T-cell (primary cell): ENCODE results near the gene SLC27A3. TPM values are rescaled to one million over a fixed set of nuclear protein-coding genes. Genes with fewer than 3 reads are reported as not detected.
A peak's percentile ranks its signal among the peaks of the same experiment; 100 is the strongest.

ENCODE experiments used
- ATAC-seq, 4 experiments: fragments of 200-7000 bp in 3 of 4; fragments of 150-1000 bp in 1 of 4; cut with Tn5 transposase; replicated peaks in 1 of 4; 1 replicate in 3 of 4; 2 replicates in 1 of 4; pipeline ENCODE4 v1.10.0; 2021; ENCODE audit warnings: moderate library complexity in 3 of 4, mild to moderate bottlenecking in 2 of 4, moderate number of reproducible peaks in 1 of 4
- CTCF ChIA-PET, 2 donors: fragments of 300-600 bp; sonication (Branson Sonifier 250); formaldehyde crosslinking; loops; one replicate each; lab custom pipeline; 2022; ENCODE audit warnings: antibody characterized with exemption in 2 of 2; lab: Charles Lee
- POLR2A ChIA-PET, 2 donors: fragments of 300-600 bp; sonication (Branson Sonifier 250); formaldehyde crosslinking; loops; one replicate each; lab custom pipeline; 2022; ENCODE audit warnings: antibody characterized with exemption in 2 of 2; lab: Charles Lee
- DNase-seq, 35 experiments: peaks; one replicate each; pipeline versions ENCODE4 v3.0.0 to v3.0.0-alpha.2; 2013 to 2023
- H3K27ac ChIP-seq: one replicate; pipeline ENCODE4 v1.5.1; 2013; ENCODE audit warnings: low read length
- H3K27me3 ChIP-seq, 2 experiments: replicated peaks in 1 of 2; 1 replicate in 1 of 2; 2 replicates in 1 of 2; pipeline versions ENCODE4 v1.6.1 to v1.7.0; 2013; ENCODE audit warnings: low read length in 1 of 2, mixed read lengths in 1 of 2; ENCODE audit not compliant: control insufficient read depth in 2 of 2, insufficient read depth in 2 of 2; ENCODE audit errors: extremely low read depth in 1 of 2
- H3K36me3 ChIP-seq, 2 donors: 1 replicate in 1 of 2; 2 replicates in 1 of 2; pipeline versions ENCODE4 v1.6.1 to v1.7.0; 2013; ENCODE audit warnings: low read length in 1 of 2; ENCODE audit not compliant: control insufficient read depth in 2 of 2, insufficient read depth in 1 of 2; ENCODE audit errors: extremely low read depth in 1 of 2
- H3K4me1 ChIP-seq, 2 experiments: 1 replicate in 1 of 2; 2 replicates in 1 of 2; pipeline versions ENCODE4 v1.6.1 to v1.7.0; 2013; ENCODE audit warnings: low read length in 2 of 2, mixed read lengths in 1 of 2; ENCODE audit not compliant: insufficient read depth in 2 of 2, control insufficient read depth in 1 of 2; ENCODE audit errors: extremely low read depth in 1 of 2
- H3K4me3 ChIP-seq, 2 donors: 1 replicate in 1 of 2; 2 replicates in 1 of 2; pipeline versions ENCODE4 v1.5.1 to v1.7.0; 2013; ENCODE audit warnings: mild to moderate bottlenecking in 2 of 2, low read length in 1 of 2, moderate library complexity in 1 of 2; ENCODE audit not compliant: control insufficient read depth in 1 of 2; ENCODE audit errors: extremely low read depth in 1 of 2
- H3K9me3 ChIP-seq: 2 replicates; pipeline ENCODE4 v1.7.0; 2013
- H3K27ac Mint-ChIP-seq, 2 donors: one replicate each; pipeline ENCODE4 v1.8.0; 2020 to 2021; ENCODE audit warnings: mild to moderate bottlenecking in 2 of 2, mixed read lengths in 2 of 2
- H3K27me3 Mint-ChIP-seq, 2 donors: one replicate each; pipeline ENCODE4 v1.8.0; 2021 to 2022; ENCODE audit warnings: mixed read lengths in 2 of 2
- H3K36me3 Mint-ChIP-seq: one replicate; pipeline ENCODE4 v1.8.0; 2021; ENCODE audit warnings: mixed read lengths
- H3K4me1 Mint-ChIP-seq, 3 donors: one replicate each; pipeline ENCODE4 v1.8.0; 2020 to 2022; ENCODE audit warnings: mixed read lengths in 3 of 3, mild to moderate bottlenecking in 1 of 3
- H3K4me3 Mint-ChIP-seq, 3 donors: one replicate each; pipeline ENCODE4 v1.8.0; 2020 to 2022; ENCODE audit warnings: mild to moderate bottlenecking in 3 of 3, mixed read lengths in 3 of 3, moderate library complexity in 3 of 3
- H3K9me3 Mint-ChIP-seq, 3 donors: one replicate each; pipeline ENCODE4 v1.8.0; 2020 to 2022; ENCODE audit warnings: mixed read lengths in 3 of 3
- WGBS: methylation state at CpG from one replicate; pipeline ENCODE4 v1.1.5; 2013; ENCODE audit warnings: missing lambda C conversion rate; ENCODE audit not compliant: insufficient coverage; 5-methylcytosine and 5-hydroxymethylcytosine counted together
- total RNA-seq, 35 experiments: library from RNA in 6 of 35; stranded (reverse) in 6 of 35; fragments of 120-200 nt in 1 of 35; gene quantifications; one replicate each; pipeline versions ENCODE4 v1.2.1 to v1.2.4 and lab custom pipeline; 2013 to 2026

SLC27A3 gene
- total RNA-seq, 5 donors from 2014 or later (not counting 1 experiment from before 2014, with no cell fraction given), result 11.0 to 24.5 (median 18.9) TPM

DNA sequence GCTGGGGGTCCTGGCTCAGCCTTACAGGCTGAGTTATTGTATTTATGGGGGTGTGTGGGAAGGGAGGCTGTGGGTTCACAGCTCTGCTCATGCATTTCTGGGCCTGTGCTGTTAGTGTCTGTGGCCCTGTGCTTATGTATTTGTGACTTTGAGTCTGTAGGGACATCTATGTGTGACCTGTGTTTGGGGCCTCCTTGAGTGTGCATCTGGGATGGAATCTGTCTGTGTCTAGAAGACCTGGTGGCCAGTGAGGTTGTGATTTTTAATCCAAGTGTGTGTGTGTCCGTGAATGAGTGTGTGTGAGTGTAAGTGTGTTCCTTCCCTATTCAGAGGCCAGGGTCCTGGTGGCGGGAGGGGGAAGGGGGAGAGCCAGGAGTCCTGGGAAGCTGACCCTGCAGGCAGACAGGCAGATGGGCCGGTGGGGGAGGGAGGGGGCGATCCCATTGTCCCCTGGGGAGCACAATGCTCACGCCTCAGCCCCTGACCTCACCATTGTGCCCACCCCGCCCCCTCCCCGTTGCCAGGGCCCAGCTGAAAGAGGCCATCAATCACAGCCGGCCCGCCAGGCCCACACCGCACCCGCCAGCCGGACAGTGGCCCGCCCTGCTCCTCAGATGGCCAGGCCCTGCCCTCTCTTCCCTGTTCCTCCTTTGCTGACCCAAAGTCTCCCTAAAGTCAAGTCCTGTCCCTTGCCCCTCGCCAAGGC is 19.6 kb downstream of the SLC27A3 start:
- no peaks in the 10 kb centered on the region for H3K36me3 ChIP-seq
- no peaks in the 10 kb centered on the region for H3K9me3 ChIP-seq

DNA sequence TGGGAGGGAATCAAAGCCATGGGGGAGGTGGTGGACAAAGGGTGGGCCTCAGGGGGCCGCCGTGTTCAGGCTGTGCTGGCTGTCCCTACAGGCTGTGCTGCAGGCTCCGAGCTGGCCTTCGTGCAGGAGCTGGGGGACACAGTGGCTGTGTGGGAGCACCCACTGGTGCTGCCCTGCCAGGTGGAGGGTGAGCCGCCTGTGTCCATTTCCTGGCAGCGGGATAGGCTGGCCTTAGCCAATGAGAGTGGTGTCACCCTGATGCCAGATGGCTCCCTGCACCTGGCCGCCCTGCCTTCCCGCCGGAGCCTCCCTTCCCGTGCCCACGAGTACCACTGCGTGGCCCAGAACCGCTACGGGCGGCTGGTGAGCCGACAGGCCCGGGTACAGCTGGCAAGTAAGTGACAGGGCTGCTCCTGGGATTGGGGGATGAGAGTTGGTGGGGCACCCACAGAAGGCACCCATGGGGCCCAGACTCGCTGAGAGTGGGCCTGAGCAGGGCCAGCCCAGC is 20.2 kb downstream of the SLC27A3 start:
- Mint-ChIP-seq H3K9me3 (no peaks in the 10 kb centered on the region), H3K4me3 (no peak overlapping the region), H3K4me1 (peaks cover 20 to 25% (median 21%) of the 10 kb centered on the region in 3 donors), H3K27me3 (no peaks in the 10 kb centered on the region), H3K36me3 (no peaks in the 10 kb centered on the region), H3K27ac (no peak overlapping the region)
- H3K27me3 ChIP-seq, result no peaks in the 10 kb centered on the region
- no peak overlapping the region for H3K4me3 ChIP-seq
- 89% methylated on average over 17 of the region's 18 CpGs for WGBS
- POLR2A ChIA-PET, result no interaction called here
- H3K9me3 ChIP-seq, result no peaks in the 10 kb centered on the region
- no peak overlapping the region for H3K27ac ChIP-seq
- DNase-seq (no peak), ATAC-seq (no peak)
- CTCF ChIA-PET, result interaction anchor here in 1 of 2 donors (1.6 kb wide), 1 partner anchor 10 kb away, joined by 3 read pairs; no protein-coding TSS in a partner anchor
- H3K36me3 ChIP-seq, result no peaks in the 10 kb centered on the region
- peaks cover 3 to 35% of the 10 kb centered on the region in 2 experiments for H3K4me1 ChIP-seq

More for the DNA sequence above, 19.6 kb downstream of the SLC27A3 start:
- Histone ChIP-seq H3K4me3 (no peak overlapping the region), H3K4me1 (peaks cover 5 to 39% of the 10 kb centered on the region in 2 experiments), H3K27ac (no peak overlapping the region), H3K27me3 (peaks cover 0 to under 1% of the 10 kb centered on the region in 2 experiments)
- H3K27ac Mint-ChIP-seq, result no peak overlapping the region
- no peak overlapping the region for H3K4me3 Mint-ChIP-seq
- POLR2A ChIA-PET, result no interaction called here
- no peaks in the 10 kb centered on the region for H3K36me3 Mint-ChIP-seq
- no peak for ATAC-seq
- no peak for DNase-seq
- 92% methylated on average over 10 of the region's 14 CpGs for WGBS
- CTCF ChIA-PET, result no interaction called here
- no peaks in the 10 kb centered on the region for H3K9me3 Mint-ChIP-seq
- H3K4me1 Mint-ChIP-seq, result peaks cover 26 to 31% (median 27%) of the 10 kb centered on the region in 3 donors
- H3K27me3 Mint-ChIP-seq, result peaks cover 0 to 4% of the 10 kb centered on the region in 2 donors

DNA sequence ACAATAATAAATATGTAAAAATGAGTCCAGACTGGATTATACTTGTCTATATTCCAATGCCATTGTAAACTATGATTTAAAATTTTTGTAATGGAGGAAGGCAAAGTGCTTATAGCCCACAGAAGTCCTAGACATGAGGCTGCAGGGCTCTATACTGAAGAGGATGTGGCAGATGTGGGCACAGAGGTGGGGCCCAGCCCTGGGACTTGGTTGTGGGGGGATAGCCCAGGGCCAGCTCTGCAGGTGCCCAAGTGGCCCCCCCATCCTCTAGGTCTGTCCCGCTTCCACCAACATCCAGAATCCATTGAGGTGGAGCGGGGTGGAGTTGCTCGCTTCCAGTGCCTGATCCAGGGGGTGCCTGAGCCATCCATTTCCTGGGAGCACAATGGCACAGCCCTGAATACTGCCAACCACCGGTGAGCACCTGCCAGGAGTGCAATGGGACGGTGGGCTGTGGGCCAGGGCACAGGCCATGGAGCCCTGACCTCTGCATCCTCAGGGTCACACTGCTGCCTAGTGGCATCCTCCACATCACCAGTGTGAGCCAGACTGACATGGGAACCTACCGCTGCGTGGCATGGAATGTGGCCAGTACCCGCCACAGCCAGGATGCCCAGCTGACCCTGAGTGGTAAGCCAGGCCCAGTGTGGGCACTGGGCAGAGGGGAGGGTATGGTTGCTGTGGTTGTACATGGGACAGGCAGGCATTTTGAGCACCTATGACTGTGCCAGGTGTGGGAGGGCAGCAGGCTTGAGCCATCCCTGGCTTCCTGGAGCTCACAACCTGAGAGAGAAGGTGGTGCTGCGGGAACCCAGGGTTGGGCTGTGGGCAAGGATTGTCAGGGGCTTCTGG is 21.0 kb downstream of the SLC27A3 start:
- Histone ChIP-seq H3K4me3 (no peak overlapping the region), H3K27ac (no peak overlapping the region), H3K4me1 (peaks cover 3 to 36% of the 10 kb centered on the region in 2 experiments), H3K36me3 (no peaks in the 10 kb centered on the region), H3K9me3 (no peaks in the 10 kb centered on the region), H3K27me3 (no peaks in the 10 kb centered on the region)
- H3K27me3 Mint-ChIP-seq, result no peaks in the 10 kb centered on the region
- H3K27ac Mint-ChIP-seq, result no peak overlapping the region
- H3K4me3 Mint-ChIP-seq, result no peak overlapping the region
- no peaks in the 10 kb centered on the region for H3K36me3 Mint-ChIP-seq
- H3K9me3 Mint-ChIP-seq, result no peaks in the 10 kb centered on the region
- H3K4me1 Mint-ChIP-seq, result peaks cover 12 to 17% (median 14%) of the 10 kb centered on the region in 3 donors
- 68% methylated on average over 6 of the region's 9 CpGs for WGBS
- ATAC-seq (peak in 1 of 4 experiments; percentile 43), DNase-seq (peak in 2 of 35 experiments; percentile 21 to 26)
- POLR2A ChIA-PET, result interaction anchor here in 1 of 2 donors (0.6 kb wide), 1 partner anchor 191 kb away, joined by 5 read pairs; no protein-coding TSS in a partner anchor
- CTCF ChIA-PET, result interaction anchor here (0.6 to 2.8 kb wide), 5 partner anchors 9 to 191 kb away, joined by 3 to 11 read pairs (median 4); partner anchors contain the start of gene RAB13 (in 1 of the 2)

DNA sequence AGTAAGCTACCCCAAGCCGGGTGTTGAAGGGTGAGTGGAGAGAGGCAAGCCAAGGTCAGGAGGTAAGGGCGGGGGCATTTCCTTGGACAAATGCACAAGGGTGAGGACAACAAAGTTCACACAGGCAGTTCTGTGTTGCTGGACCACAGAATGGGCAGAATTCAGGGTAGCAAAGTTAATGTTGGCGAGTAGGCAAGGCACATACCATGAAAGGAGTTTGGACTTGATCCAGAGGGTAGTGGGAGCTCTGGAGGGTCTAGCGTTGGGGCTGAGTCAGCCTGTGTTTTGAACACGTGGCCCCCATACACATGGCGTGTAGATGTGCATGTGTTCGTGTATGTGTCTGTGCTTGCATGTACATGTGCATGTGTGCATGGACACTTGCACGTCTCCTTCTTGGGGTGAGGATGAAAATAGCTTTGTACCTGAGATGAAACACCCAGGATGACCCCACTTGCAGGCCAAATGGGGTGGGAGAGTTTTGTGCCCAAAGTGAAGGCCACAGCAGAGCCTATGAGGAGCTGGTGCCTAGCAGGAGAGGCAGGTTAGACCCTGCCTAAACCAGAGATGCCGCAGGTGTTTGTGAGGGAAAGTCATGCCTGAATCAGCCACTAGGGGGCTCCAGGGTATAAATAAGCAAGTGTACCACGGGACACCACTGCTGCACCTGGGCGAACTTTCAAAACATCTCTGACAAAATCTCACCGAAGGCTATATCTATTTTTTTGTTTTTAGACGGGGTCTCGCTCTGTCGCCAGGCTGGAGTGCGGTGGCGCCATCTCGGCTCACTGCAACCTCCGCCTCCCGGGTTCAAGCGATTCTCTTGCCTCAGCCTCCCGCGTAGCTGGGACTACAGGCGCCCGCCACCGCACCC is 21.8 kb downstream of the SLC27A3 start:
- ChIA-PET POLR2A (interaction anchor here in 1 of 2 donors (0.6 kb wide), 1 partner anchor 190 kb away, joined by 5 read pairs; no protein-coding TSS in a partner anchor), CTCF (interaction anchor here (0.6 to 2.8 kb wide), 8 partner anchors 8 to 190 kb away, joined by 3 to 11 read pairs (median 3); partner anchors contain the start of genes RAB13 (in 1 of the 2) and SLC39A1 (in 1 of the 2))
- ATAC-seq (peak; percentile 79 to 90 (median 86)), DNase-seq (peak; percentile 55 to 91 (median 79))
- Histone ChIP-seq H3K4me3 (no peak overlapping the region), H3K36me3 (no peaks in the 10 kb centered on the region), H3K27ac (no peak overlapping the region), H3K9me3 (no peaks in the 10 kb centered on the region), H3K4me1 (peaks cover 3 to 34% of the 10 kb centered on the region in 2 experiments), H3K27me3 (no peaks in the 10 kb centered on the region)
- peak overlapping the region in 1 of 2 donors; percentile 45 for H3K27ac Mint-ChIP-seq
- no peak overlapping the region for H3K4me3 Mint-ChIP-seq
- WGBS, result 61% methylated on average over 9 of the region's 26 CpGs
- no peaks in the 10 kb centered on the region for H3K27me3 Mint-ChIP-seq
- H3K9me3 Mint-ChIP-seq, result no peaks in the 10 kb centered on the region
- H3K4me1 Mint-ChIP-seq, result peaks cover 13 to 18% (median 16%) of the 10 kb centered on the region in 3 donors
- no peaks in the 10 kb centered on the region for H3K36me3 Mint-ChIP-seq

DNA sequence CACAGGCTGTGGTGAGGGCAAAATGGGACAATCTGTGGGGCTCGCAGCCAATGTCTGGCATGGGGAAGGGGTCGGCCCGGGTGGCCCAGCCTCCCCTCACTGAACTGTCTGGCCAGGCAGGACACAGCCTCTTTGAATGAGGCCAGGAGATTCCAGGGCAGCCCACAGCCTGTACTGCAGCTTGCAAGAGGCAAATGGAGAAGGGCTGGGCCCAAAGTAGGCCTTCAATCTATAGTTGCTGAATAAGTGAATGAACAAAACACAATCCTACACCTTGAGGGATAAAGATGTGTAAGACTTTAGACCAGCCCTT is 23.2 kb downstream of the SLC27A3 start:
- Mint-ChIP-seq H3K27ac (peak overlapping the region; percentile 48 to 80), H3K9me3 (no peaks in the 10 kb centered on the region), H3K4me1 (peaks cover 13 to 21% (median 18%) of the 10 kb centered on the region in 3 donors), H3K4me3 (no peak overlapping the region), H3K27me3 (no peaks in the 10 kb centered on the region), H3K36me3 (no peaks in the 10 kb centered on the region)
- CTCF ChIA-PET, result interaction anchor here (0.6 to 2.8 kb wide), 5 partner anchors 22 to 189 kb away, joined by 3 to 11 read pairs (median 5); partner anchors contain the start of gene RAB13 (in 1 of the 2)
- Histone ChIP-seq H3K9me3 (no peaks in the 10 kb centered on the region), H3K4me3 (no peak overlapping the region), H3K36me3 (no peaks in the 10 kb centered on the region), H3K4me1 (peaks cover 3 to 34% of the 10 kb centered on the region in 2 experiments), H3K27me3 (no peaks in the 10 kb centered on the region), H3K27ac (no peak overlapping the region)
- DNase-seq (no peak), ATAC-seq (no peak)
- POLR2A ChIA-PET, result no interaction called here
- WGBS, result 90% methylated on average over 3 of the region's 3 CpGs
